GM21737 (cell line): ENCODE data around the gene FAM3D.
"Not testable (repeated sequence)": the region's sequence is repeated elsewhere in the genome, so short reads cannot be mapped to it uniquely, and the experiment has no call there.

ENCODE experiments used
- ATAC-seq: cut with Tn5 transposase; IDR thresholded peaks from one replicate; pipeline ENCODE4 v1.9.1; 2021; ENCODE audit warnings: mild to moderate bottlenecking, moderate library complexity; ENCODE audit not compliant: unreplicated experiment

The FAM3D gene

DNA sequence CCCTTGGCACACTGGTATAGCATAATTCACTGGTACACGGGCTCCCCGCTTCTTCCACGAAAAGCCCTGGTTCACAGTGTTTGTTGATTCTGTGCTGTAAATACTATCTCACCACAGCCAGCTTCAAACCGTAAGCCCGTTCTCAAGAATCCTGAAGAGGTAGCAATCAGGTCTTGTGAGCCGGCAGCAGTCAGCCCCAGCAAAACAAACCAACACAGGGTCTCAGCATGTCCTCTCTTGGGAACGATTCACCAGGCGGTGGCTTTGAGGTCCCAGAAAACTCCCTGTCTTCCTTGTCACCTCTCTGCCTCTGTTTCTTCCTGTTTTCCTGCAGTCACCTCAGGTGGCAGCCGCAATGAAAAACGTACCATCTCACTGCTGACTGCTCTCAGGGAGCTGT lies 19.1 kb upstream of the FAM3D start:
- no peak for ATAC-seq

DNA sequence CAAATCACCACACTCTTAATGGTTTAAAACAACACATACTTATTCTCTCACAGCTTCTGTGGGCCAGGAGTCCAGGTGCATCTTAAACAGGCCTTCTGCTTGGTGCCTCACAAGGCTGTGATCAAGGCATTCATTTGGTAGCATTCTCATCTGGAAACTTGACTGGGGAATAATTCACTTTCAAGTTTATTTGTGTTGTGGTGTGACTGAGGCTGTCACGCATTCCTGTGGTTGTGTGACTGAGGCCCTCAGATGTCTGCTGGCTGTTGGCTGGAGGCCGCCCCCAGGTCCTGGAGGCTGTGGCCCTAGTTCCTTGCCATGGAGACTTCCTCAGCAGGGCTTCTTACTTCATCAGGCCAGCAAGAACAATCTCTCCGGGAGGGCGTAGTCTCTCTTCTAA lies 16.9 kb upstream of the FAM3D start:
- ATAC-seq = no peak

DNA sequence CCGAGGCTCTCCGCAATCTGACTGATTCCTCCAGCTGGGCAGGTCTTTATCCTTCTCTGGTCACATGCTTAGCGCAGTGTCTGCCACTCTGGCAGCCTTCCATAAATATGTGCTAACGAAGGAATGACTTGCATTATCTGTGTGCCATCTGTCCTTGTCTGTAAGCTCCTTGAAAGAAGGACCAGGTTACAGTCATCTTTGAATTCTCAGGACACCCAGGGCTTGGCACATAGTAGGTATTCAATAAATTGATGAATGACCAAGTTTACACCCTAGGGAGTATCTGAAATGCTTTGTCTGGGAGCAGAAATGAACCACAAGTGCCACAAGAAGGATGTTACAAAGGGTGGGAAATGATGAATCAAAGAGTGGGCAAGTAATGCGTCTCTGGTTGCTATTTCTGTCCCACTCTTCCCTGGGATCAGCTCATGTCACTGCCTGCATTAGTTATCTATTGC lies 16.5 kb upstream of the FAM3D start:
- ATAC-seq = no peak

DNA sequence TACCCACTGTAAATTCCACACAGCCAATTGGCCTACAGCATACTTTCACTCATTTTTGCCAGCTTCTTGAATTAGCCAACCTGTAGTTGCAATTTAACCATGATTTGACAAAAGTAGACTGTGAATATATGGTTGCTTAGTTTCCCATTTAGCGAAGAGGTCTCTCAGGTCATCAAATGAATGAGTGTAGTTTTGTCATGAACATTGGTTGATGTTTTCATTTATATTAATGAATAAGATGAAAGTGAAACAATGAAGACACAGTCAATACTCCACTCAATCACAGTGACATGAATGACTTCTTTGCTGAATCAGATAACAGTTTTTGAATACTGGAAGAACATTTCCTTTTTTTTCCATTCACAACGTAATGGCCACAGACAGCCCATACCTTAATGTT lies 15.3 kb upstream of the FAM3D start:
- ATAC-seq = no peak

DNA sequence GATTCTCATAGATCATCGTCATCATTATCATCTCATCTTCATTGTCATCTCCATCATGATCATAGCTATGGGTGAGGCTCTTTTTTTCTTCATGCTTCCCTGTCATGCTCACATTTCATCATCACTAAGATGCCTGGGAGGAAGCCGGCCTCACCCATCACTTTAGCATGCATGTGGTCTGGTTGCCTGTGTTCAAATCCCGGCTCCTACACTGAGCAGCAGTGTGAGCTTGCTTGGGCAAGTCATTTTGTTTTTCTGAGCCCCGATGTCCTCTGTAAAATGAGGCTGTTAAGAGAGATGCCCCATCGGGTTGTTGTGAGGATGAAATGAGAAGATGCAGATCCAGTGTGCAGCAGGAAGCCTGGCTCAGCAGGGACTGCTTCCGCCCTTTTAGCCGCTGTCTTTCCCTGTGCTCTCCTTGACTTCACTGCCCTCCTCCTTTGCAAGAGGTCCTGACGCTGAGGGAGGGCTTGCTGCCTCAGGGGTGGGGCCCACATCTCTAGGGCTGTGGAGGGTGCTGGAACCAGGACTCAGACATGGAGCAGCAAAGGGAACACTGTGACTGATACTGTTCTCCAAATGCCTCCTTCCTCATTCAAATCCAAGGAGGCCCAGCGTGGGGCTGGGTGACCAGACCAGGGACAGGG lies 14.4 kb upstream of the FAM3D start:
- ATAC-seq = no peak

DNA sequence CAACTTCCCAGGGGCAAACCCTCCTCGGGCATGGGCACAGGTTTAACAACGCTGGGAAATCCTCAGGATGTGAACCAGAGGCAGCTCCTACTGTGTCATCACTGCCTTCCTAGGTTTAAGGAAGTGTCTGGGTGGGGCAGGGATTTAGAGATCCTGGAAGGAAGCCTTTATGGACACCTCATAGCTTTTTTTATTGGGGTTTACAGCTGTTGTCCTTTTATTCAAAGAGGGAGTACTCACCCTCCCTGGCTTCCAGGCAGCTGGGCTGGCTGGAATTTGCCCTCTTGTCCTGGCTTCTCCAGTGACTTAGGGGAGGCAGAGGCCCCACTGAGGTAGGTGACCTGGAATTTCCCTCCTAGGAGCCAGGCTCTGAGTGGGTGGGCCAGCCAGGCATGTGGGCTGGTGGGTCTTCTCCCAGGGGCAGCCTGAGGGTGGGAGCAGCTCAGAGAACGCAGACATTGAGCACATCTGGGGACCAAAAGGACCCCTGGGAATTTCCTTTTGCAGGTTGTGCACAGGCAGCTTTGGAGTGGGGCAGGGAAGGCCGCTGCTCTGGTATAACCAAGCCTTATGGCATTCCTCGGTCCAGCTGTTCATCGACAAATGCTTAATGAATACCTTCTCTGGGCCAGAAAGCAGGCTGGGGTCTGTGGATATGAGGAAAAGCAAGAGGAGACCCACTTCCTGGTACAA lies 13.5 kb upstream of the FAM3D start:
- no peak for ATAC-seq

DNA sequence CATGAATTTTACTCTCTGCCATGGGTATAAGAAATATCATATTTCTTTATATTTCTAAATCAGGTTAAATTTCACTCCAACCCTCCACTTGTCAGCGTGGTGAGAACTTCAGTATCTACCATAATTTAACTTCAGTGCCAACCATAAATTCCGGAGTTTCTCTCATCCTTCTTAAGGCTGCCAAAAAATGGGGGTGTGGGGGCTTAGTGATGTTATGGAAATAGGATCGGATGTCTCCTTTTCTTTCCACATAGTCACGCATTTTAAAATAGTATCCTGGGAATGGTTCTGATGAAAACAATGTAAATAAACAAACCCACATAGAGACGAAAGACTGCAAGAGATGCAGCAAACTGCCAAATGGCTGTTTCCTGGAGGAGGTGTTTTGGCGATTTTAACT lies 12.9 kb upstream of the FAM3D start:
- no peak for ATAC-seq

DNA sequence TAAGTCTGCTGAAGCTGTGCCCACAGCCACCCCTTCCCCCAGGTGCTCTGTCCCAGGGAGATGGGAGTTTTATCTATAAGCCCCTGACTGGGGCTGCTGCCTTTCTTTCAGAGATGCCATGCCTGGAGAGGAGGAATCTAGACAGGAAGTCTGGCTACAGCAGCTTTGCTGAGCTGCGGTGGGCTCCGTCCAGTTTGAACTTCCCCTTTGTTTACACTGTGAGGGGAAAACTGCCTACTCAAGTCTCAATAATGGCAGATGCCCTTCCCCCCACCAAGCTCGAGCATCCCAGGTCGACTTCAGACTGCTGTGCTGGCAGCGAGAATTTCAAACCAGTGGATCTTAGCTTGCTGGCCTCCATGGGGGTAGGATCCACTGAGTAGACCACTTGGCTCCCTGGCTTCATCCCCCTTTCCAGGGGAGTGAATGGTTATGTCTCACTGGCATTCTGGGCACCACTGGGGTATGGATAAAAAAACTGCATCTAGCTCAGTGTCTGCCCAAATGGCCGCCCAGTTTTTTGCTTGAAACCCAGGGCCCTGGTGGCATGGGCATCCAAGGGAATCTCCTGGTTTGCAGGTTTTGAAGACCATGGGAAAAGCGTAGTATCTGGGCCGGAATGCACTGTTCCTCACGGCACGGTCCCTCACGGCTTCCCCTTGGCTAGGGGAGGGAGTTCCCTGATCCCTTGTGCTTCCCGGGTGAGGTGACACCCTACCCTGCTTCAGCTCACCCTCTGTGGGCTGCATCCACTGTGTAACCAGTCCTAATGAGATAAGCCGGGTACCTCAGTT lies 11.8 kb upstream of the FAM3D start:
- not testable (repeated sequence) for ATAC-seq

DNA sequence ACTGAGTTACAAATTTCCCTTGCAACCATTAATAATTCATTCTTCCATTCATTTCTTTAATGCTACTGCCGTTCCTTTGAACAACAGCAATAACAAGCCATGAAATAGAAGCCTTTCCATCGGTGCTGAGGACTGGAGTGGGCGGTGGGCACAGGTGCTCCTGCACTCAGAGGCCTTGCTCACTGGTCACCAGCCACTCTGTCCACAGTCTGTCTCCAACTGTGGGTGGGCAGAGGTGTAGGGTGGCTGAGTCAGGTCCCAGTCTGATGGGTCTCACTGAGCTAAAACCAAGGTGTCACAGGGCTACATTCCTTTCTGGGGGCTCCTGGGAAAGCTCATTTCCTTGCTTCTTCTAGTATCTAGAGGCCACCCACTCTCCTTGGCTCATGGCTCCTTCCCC lies 6.3 kb upstream of the FAM3D start:
- ATAC-seq = no peak

DNA sequence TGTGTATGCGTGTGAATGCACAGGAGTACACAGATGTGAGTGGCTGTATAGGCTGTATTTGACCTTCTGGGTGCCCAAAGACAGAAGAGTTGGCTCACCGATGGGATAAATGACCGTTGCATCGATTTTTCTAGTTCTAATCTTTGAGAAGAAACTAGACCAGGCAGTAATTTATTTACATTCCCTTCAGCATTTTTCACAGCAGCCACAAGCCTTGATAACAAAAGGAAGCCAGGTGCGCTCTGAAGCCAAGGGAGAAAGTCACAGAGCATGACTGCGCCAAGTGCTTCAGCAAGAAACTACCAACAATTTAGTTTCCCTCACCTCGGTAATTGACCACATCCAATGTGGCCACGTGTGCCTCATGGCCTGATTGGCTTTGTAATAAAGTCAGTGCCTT lies 5.9 kb upstream of the FAM3D start:
- ATAC-seq = no peak

DNA sequence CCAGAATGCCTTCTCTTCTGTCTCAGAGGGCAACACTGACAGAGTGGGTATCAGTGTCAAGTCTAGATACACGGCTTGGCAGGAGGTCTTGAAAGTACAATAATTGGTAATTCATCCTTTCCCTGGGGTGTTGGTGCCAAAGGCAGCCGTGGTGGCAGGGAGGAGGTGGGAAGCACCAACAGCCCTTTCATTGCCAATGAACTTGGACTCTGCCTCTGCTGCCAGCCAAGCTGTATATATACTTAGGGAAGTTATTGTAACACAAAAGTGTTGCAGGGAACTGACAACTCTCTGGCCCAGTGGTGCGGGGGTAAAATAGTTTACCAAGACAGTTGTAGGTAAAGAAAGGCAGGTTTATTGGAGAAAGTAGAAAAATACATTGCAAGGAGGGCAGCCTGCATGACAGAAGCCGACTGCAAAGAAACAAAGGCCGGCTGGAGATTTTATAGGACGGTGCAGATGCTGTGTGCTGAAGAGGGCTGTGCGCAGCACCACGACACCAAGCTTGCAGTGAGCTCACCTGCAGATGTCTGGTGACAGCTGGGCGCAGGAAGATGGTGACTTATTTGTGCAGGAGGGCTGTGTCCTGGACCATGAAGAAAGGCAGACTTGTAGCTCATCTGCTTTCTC lies 4.0 kb upstream of the FAM3D start:
- no peak for ATAC-seq

DNA sequence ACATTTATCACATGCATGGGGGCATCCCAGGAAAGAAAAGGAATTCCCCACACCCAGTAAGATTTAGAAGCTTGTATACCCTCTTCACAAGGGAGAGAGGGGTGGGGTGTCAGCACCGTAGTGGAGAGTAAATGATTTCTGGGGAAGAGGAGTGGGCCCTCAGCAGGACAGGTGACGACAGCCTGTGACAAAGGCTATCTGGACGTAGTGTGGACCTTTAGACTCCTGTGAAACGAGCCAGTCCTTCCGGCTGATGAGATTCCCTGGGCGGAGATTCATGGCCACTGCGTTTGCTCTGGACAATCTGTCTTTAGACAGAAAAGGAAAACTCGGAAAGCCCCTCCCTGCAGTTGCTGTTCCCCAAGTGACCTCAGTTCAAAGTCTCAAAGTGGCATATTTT lies 1.7 kb upstream of the FAM3D start:
- no peak for ATAC-seq

DNA sequence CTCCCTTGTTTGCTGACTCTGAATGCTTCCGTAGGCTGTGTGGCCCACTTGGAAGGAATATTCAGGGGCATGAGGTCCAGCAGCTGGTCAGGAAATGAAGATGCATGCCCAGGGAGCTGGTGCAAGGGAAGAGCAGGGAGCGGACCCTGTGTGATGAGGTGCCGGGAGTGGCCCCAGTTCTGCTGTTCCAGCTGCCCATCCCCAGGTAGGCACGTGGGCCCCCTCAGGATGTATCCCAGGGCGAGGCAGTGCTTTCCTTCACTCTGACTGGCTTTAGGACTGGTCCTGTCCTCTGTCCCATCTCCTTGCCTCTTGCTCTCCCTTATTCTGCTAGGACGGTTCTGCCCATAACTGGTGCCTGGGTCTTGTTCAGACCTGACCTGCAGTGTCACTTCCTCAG lies 1.1 kb upstream of the FAM3D start:
- ATAC-seq = no peak

DNA sequence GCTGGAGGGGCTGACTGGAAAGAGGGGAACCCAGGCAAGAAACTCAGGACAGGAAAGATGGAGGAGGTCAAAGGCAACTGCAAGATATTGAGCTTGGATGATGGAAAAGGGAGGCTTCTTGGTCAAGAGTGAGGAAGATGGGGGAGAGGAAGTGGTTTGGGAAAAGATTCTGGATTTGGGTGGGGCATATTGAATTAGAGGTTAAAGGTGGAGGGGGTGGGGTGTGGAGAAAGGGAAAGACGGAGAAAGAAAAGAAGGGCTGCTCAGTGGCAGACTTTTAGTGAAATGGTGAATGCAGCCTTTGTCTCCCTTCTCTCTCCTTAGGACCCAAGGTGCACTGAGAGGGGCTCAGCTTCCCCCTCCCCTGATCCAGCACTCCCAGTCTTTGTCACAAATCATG lies 655 bp upstream of the FAM3D start:
- no peak for ATAC-seq

DNA sequence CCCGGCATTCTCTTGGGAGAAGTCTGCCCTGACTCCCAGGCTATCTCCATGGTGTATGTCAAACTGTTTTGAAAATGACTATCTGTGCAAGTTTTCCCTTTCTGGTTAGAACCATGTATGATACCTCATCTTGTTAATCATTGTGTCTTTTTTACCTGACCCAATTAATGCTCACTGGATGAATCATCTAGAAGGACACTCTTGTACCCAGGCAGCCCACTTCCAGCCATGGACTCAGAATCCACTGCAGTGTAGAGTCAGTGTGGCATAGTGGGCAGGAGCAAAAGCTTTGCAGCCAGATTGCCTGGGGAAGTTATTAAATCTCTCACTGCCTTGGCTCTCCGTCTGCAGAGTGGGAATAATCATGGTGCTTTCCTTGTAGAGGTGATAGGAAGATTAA lies 1.2 kb downstream of the FAM3D start:
- ATAC-seq = no peak

DNA sequence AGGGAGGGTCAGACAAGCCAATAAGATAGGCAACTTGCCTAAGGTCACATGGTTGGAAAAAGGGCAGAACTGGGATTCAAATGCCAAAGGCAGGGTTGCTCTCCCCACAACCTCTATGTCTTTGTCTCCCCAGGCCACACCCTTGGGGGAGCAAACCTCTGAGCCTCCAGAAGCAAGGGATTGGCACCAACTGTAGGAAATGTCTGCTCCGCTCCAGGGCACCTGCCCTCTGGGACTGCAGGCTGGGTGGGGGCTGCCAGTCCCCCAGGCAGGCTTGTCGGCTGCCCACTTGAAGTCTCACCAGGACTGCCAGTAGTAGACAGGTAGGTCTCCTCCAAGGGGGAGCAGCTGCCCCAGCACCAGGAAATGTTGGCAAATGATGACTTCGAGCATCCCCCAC lies 2.0 kb downstream of the FAM3D start:
- ATAC-seq = no peak

DNA sequence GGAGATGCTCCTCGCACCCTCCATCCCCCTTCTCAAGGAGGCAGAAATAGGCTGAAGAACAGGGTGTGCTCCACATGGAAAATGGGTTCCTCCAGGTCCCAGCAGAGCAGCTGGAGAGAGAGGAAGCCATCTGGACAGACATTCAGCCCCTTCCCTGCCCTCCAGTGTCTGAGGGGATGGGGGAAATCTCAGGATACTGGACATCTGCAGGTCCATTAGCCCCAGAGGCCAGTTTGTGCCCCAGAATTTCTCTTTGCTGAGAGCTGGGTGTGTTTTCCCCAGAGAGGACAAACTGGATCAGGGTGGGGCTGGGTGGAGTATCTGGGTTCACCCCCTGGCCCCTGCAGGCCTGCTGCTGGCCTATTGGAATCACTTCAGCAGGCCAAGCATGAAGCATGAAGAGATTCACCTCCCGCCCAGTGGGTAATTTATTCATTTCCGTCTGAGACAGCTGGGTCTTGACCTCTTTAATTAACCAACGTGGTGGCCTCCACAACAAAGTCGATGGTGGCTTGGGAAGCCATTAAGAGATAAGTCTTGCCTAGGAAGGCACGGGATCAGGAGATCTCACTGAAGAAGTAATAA lies 4.6 kb downstream of the FAM3D start:
- no peak for ATAC-seq

DNA sequence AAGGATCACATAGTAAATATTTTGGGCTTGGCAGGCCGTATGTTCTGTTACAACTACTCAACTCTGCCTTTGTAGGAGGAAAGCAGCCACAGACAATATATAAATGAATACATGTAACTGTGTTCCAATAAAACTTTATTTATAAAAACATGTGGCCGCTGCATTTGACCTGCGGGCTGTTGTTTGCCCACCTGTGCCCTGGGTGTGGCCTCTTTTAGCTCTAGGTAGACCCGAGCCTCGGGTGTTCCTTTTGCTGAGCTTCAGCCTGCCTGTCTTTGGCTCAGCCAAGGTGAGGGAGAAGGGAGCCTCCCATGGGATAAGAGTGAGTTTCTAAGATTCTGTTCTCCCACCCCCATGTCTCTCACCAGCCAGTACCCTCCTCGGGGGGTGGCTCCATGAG lies 5.6 kb downstream of the FAM3D start:
- no peak for ATAC-seq

DNA sequence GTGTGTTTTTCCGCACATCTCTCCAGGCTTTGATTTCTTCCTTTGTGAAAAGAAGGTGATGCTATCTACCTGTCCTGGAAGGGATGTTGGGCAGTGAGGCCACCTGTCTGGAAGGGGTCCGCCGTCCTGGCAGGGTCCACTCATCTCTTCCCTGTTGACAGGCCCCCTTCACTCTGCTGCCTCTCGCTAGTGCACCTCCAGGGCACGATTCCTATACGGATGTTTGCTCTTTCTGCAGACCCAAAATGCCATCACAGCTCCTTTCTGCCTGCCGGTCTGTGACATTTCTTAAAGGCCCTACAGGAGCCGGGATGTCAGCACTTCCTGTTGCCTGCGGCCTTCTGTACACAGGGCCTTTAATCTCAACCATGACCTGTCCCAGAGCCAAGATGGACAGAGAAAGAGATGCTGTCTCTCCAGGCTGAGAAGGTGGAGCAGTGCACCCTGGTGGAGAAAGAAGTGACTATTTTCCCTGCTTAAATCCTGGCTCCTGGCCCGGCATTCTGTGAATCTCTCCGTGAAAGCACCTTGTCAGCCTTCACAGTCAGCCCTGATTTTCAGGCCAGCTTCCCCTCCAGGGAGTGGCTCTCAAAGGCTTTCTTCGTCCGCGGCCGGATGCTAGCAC lies 7.4 kb downstream of the FAM3D start:
- no peak for ATAC-seq

DNA sequence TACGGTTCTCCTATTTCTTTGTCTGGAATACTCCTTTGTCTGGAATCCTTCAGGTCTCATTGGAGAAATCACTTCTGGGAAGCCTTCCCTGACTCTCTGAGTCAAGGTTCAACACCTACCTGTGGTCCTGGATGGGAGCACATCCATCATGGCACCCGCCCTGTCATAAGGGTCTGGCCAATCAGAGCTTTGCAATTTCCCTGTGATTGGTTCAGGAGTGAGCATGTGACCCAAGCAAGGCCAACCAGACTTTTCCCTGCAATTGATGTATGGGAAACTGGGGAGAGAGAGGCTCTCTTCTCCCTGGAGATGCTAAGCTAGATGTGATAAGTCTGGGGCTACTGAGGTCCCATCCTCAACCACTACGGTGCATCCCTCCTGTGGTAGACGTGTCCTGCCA lies 8.1 kb downstream of the FAM3D start:
- no peak for ATAC-seq
